GM23338 (cell line): Measurements from ENCODE around the gene CTXND2. TPM values are rescaled to one million over a fixed set of nuclear protein-coding genes. Genes with fewer than 3 reads are reported as not detected.

Source experiments
- ATAC-seq: fragments of 200-7000 bp; cut with Tn5 transposase; 3 replicates; pipeline ENCODE4 v1.9.1; 2020
- DNase-seq: peaks from one replicate; pipeline ENCODE4 v3.0.0-alpha.2; 2015; ENCODE audit warnings: low spot score
- H2AFZ ChIP-seq: fragments of 200-600 bp; sonication (generic); 2 replicates; pipeline ENCODE4 v1.8.0; 2016; ENCODE audit warnings: antibody characterized with exemption, mild to moderate bottlenecking, moderate library complexity
- H3F3A ChIP-seq: fragments of 200-600 bp; sonication (generic); replicated peaks from 2 replicates; pipeline ENCODE4 v1.8.0; 2017; ENCODE audit warnings: antibody characterized with exemption, mixed run types, low read depth
- H3K27ac ChIP-seq: fragments of 200-600 bp; sonication (generic); 2 replicates; pipeline ENCODE4 v1.6.1; 2016; ENCODE audit warnings: low read depth
- H3K27me3 ChIP-seq: fragments of 200-600 bp; sonication (generic); 2 replicates; pipeline ENCODE4 v1.8.0; 2016; ENCODE audit warnings: mild to moderate bottlenecking, mixed run types, moderate library complexity; ENCODE audit not compliant: insufficient read depth
- H3K36me3 ChIP-seq: fragments of 200-600 bp; sonication (generic); 2 replicates; pipeline ENCODE4 v1.8.0; 2016; ENCODE audit warnings: mild to moderate bottlenecking; ENCODE audit not compliant: insufficient read depth
- H3K4me1 ChIP-seq: fragments of 200-600 bp; sonication (generic); 2 replicates; pipeline ENCODE4 v1.8.0; 2016; ENCODE audit warnings: mild to moderate bottlenecking, moderate library complexity; ENCODE audit not compliant: insufficient read depth
- H3K4me2 ChIP-seq: fragments of 200-600 bp; sonication (generic); 2 replicates; pipeline ENCODE4 v1.7.1; 2017; ENCODE audit warnings: mixed run types
- H3K4me3 ChIP-seq: fragments of 200-600 bp; sonication (generic); 2 replicates; pipeline ENCODE4 v1.6.1; 2016; ENCODE audit warnings: mixed run types
- H3K79me2 ChIP-seq: fragments of 200-600 bp; sonication (generic); replicated peaks from 2 replicates; pipeline ENCODE4 v1.8.0; 2017; ENCODE audit warnings: mild to moderate bottlenecking; ENCODE audit not compliant: insufficient read depth
- H3K9me2 ChIP-seq: fragments of 200-600 bp; sonication (generic); 2 replicates; pipeline ENCODE4 v1.8.0; 2017; ENCODE audit not compliant: insufficient read depth
- H4K20me1 ChIP-seq: fragments of 200-600 bp; sonication (generic); replicated peaks from 2 replicates; pipeline ENCODE4 v1.8.0; 2017; ENCODE audit warnings: mild to moderate bottlenecking; ENCODE audit not compliant: insufficient read depth
- H3K27ac Mint-ChIP-seq: 2 replicates; pipeline ENCODE4 v1.8.0; 2020; ENCODE audit warnings: inconsistent platforms, mild to moderate bottlenecking, moderate library complexity, mixed read lengths
- H3K27me3 Mint-ChIP-seq: 3 replicates; pipeline ENCODE4 v1.8.0; 2022; ENCODE audit warnings: low read depth, mild to moderate bottlenecking, moderate library complexity, mixed read lengths, inconsistent platforms; ENCODE audit not compliant: insufficient read depth, poor library complexity
- H3K36me3 Mint-ChIP-seq: 3 replicates; pipeline ENCODE4 v1.8.0; 2021; ENCODE audit warnings: low read depth, mild to moderate bottlenecking, inconsistent platforms, moderate library complexity, mixed read lengths
- H3K4me1 Mint-ChIP-seq: 3 replicates; pipeline ENCODE4 v1.8.0; 2020; ENCODE audit warnings: mild to moderate bottlenecking, inconsistent platforms, mixed read lengths
- H3K4me3 Mint-ChIP-seq: 3 replicates; pipeline ENCODE4 v1.8.0; 2021; ENCODE audit warnings: moderate library complexity, mild to moderate bottlenecking, inconsistent platforms, mixed read lengths
- H3K9me3 Mint-ChIP-seq: 3 replicates; pipeline ENCODE4 v1.8.0; 2020; ENCODE audit warnings: moderate library complexity, mild to moderate bottlenecking, inconsistent platforms, mixed read lengths
- CREB1 ChIP-seq: fragments of 250-450 bp; sonication (Bioruptor Pico); IDR thresholded peaks from 2 replicates; pipeline ENCODE4 v1.5.0; 2020; ENCODE audit warnings: low read depth, mild to moderate bottlenecking, moderate library complexity
- EZH2 ChIP-seq: fragments of 200-600 bp; sonication (generic); IDR thresholded peaks from one replicate; pipeline ENCODE4 v1.8.0; 2017; ENCODE audit warnings: antibody characterized with exemption, mild to moderate bottlenecking, low read depth; ENCODE audit not compliant: unreplicated experiment
- EZH2phosphoT487 ChIP-seq: fragments of 200-600 bp; sonication (generic); IDR thresholded peaks from one replicate; pipeline ENCODE4 v1.8.1; 2018; ENCODE audit warnings: antibody characterized with exemption; ENCODE audit not compliant: unreplicated experiment
- JUNB ChIP-seq: IDR thresholded peaks from one replicate; pipeline ENCODE4 v1.6.1; 2016; ENCODE audit warnings: antibody characterized with exemption; ENCODE audit not compliant: unreplicated experiment
- NANOG ChIP-seq: IDR thresholded peaks from 2 replicates; pipeline ENCODE4 v1.6.1; 2016; ENCODE audit warnings: antibody characterized with exemption, borderline replicate concordance
- POLR2AphosphoS5 ChIP-seq: IDR thresholded peaks from 2 replicates; pipeline ENCODE4 v1.6.1; 2016; ENCODE audit warnings: antibody characterized with exemption, low read depth
- REST ChIP-seq: IDR thresholded peaks from one replicate; pipeline ENCODE4 v1.6.1; 2018; ENCODE audit warnings: antibody characterized with exemption; ENCODE audit not compliant: unreplicated experiment
- STAT1 ChIP-seq: IDR thresholded peaks from one replicate; pipeline ENCODE4 v1.6.1; 2016; ENCODE audit warnings: antibody characterized with exemption; ENCODE audit not compliant: unreplicated experiment
- ZNF114 ChIP-seq: fragments of 250-450 bp; sonication (Bioruptor Pico); IDR thresholded peaks from 2 replicates; pipeline ENCODE4 v1.5.0; 2020; ENCODE audit warnings: mild to moderate bottlenecking, moderate library complexity
- ZNF331 ChIP-seq: fragments of 250-450 bp; sonication (Bioruptor Pico); IDR thresholded peaks from 2 replicates; pipeline ENCODE4 v1.5.0; 2020; ENCODE audit warnings: low read depth, mild to moderate bottlenecking, moderate library complexity
- ZNF462 ChIP-seq: fragments of 250-450 bp; sonication (Bioruptor Pico); IDR thresholded peaks from 2 replicates; pipeline ENCODE4 v1.5.0; 2020; ENCODE audit warnings: mild to moderate bottlenecking, moderate library complexity
- polyA plus RNA-seq: library from polyadenylated mRNA; unstranded; fragments of >200 nt; fragmentation: Nextera tagmentation; extraction: Ambion mirVana; gene quantifications from 2 replicates; pipeline ENCODE4 v1.2.1, GENCODE V29; 2016
- total RNA-seq: library from RNA; depleted of rRNA; stranded (reverse); fragments of >200 nt; shearing (Covaris generic); gene quantifications from 2 replicates; pipeline ENCODE4 v1.2.3, GENCODE V29; 2014
- TF ChIP-seq, protein P1 (sequence below): IDR thresholded peaks from 2 replicates; pipeline ENCODE4 v1.6.1; 2016; ENCODE audit warnings: antibody characterized with exemption
- TF ChIP-seq, protein P2 (sequence below), 2 experiments: fragments of 200-600 bp in 1 of 2; sonication (generic) in 1 of 2; conservative IDR thresholded peaks; 2 replicates each; pipeline versions ENCODE4 v1.5.1 to v1.6.1; 2016 to 2017; ENCODE audit warnings: antibody characterized with exemption in 2 of 2, low read depth in 2 of 2, mild to moderate bottlenecking in 2 of 2, moderate library complexity in 1 of 2

The CTXND2 gene
- total and polyA plus RNA-seq, 2 experiments from 2014 or later, result not detected

DNA sequence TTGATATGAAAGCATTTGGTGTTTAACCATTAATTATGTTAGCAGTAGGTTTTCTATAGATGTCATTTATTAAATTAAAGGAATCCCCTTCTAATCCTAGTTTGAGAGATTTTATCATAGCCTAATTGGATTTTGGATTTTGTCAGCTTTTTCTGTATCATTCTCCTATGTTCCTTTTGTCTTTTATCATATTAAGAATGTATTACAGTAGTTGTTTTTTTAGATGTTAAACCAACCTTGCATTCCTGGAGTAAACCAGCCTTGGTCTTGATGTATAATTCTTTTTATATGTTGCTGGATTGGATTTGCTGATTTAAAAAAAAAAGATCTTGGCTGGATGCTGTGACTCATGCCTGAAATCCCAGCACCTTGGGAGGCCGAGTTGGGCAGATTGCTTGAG is 44.8 kb downstream of the CTXND2 start:
- Histone ChIP-seq H3K4me1 (no peaks in the 10 kb centered on the region), H3K4me3 (no peak overlapping the region), H3F3A (0 out of 2 replicates have a peak, but pooled peaks cover 10% of the 10 kb centered on the region), H4K20me1 (no peaks in the 10 kb centered on the region; the same call in 1 of the 2 replicates), H3K9me2 (no peaks in the 10 kb centered on the region), H3K27me3 (no peaks in the 10 kb centered on the region), H3K27ac (no peak overlapping the region), H3K79me2 (peaks cover 32% of the 10 kb centered on the region), H2AFZ (no peak overlapping the region), H3K36me3 (peaks cover 72% of the 10 kb centered on the region), H3K4me2 (no peak overlapping the region)
- DNase-seq, result no peak
- no peak for TF ChIP-seq POLR2AphosphoS5
- no peak for TF ChIP-seq EZH2
- TF ChIP-seq, protein P1, sequence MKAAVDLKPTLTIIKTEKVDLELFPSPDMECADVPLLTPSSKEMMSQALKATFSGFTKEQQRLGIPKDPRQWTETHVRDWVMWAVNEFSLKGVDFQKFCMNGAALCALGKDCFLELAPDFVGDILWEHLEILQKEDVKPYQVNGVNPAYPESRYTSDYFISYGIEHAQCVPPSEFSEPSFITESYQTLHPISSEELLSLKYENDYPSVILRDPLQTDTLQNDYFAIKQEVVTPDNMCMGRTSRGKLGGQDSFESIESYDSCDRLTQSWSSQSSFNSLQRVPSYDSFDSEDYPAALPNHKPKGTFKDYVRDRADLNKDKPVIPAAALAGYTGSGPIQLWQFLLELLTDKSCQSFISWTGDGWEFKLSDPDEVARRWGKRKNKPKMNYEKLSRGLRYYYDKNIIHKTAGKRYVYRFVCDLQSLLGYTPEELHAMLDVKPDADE, result no peak
- no peak for TF ChIP-seq CREB1 (CRISPR knock-in tag)
- TF ChIP-seq ZNF331 (CRISPR knock-in tag), result no peak
- no peak for TF ChIP-seq JUNB
- no peak for TF ChIP-seq ZNF114 (CRISPR knock-in tag)
- TF ChIP-seq, protein P2, sequence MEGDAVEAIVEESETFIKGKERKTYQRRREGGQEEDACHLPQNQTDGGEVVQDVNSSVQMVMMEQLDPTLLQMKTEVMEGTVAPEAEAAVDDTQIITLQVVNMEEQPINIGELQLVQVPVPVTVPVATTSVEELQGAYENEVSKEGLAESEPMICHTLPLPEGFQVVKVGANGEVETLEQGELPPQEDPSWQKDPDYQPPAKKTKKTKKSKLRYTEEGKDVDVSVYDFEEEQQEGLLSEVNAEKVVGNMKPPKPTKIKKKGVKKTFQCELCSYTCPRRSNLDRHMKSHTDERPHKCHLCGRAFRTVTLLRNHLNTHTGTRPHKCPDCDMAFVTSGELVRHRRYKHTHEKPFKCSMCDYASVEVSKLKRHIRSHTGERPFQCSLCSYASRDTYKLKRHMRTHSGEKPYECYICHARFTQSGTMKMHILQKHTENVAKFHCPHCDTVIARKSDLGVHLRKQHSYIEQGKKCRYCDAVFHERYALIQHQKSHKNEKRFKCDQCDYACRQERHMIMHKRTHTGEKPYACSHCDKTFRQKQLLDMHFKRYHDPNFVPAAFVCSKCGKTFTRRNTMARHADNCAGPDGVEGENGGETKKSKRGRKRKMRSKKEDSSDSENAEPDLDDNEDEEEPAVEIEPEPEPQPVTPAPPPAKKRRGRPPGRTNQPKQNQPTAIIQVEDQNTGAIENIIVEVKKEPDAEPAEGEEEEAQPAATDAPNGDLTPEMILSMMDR (conservative IDR thresholded peaks at IDR 0.05; ENCODE audit: low read depth in 2 of 2), result no peak
- TF ChIP-seq REST, result no peak
- TF ChIP-seq ZNF462 (CRISPR knock-in tag), result no peak
- no peak for TF ChIP-seq STAT1
- TF ChIP-seq EZH2phosphoT487, result no peak
- no peak for TF ChIP-seq NANOG
- Mint-ChIP-seq H3K27me3 (no peaks in the 10 kb centered on the region), H3K4me1 (no peaks in the 10 kb centered on the region), H3K9me3 (peaks cover 4% of the 10 kb centered on the region; the same call in 2 of the 3 replicates), H3K36me3 (peaks cover 84% of the 10 kb centered on the region), H3K27ac (no peak overlapping the region), H3K4me3 (no peak overlapping the region)
- ATAC-seq, result no peak
